Brain microvascular endothelial cell (primary cell): ENCODE data around the gene LAMTOR1.

Experiments
- DNase-seq: peaks from one replicate; pipeline ENCODE4 v3.0.0-alpha.2; 2020
- H3K27ac ChIP-seq: fragments of 250-450 bp; sonication (Bioruptor Pico); 2 replicates; pipeline ENCODE4 v1.5.1; 2020; ENCODE audit warnings: mild to moderate bottlenecking, moderate library complexity
- H3K27me3 ChIP-seq: fragments of 250-450 bp; sonication (Bioruptor Pico); replicated peaks from 2 replicates; pipeline ENCODE4 v1.5.1; 2020; ENCODE audit warnings: mild to moderate bottlenecking
- H3K36me3 ChIP-seq: fragments of 250-450 bp; sonication (Bioruptor Pico); replicated peaks from 2 replicates; pipeline ENCODE4 v1.5.1; 2020; ENCODE audit warnings: mild to moderate bottlenecking
- H3K4me3 ChIP-seq: 2 replicates; pipeline ENCODE4 v1.5.1; 2011; ENCODE audit warnings: low read depth, mild to moderate bottlenecking, control low read depth, low read length, moderate library complexity
- in situ Hi-C: cut with HindIII; loops from 2 replicates; pipeline ENCODE4 v1.10.0; 2017; ENCODE audit warnings: low sequenced_read_pairs, low pct_ligation_motif_present
- TF ChIP-seq, protein P1 (sequence below): IDR thresholded peaks from 2 replicates; pipeline ENCODE4 v1.5.1; 2011; ENCODE audit warnings: low read depth, mild to moderate bottlenecking, moderate library complexity, low read length, control low read depth, inconsistent platforms; ENCODE audit errors: missing control alignments

Gene LAMTOR1

DNA sequence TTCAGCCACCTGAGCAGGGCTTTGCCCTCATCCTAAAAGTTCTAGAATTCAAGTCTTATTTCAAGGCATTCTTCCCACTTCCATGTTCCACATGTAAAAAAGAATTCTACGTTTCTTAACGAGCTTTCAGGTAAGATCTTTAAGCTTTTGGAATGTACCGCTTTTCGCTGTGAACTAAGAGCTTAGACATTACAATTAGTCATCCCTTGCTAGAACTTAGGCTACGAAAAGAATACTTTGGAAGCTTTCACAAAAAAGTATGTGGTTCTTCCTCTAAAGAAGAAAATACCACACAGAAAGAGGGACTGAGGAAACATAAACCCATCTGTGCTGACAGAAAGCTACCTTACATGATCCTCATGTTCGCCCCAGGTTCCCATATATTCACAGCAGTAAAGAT, 24.6 kb downstream of the LAMTOR1 start:
- Histone ChIP-seq H3K27me3 (no peaks in the 10 kb centered on the region), H3K27ac (peak overlapping the region; percentile 14), H3K4me3 (no peak overlapping the region), H3K36me3 (no peaks in the 10 kb centered on the region)
- TF ChIP-seq, protein P1, sequence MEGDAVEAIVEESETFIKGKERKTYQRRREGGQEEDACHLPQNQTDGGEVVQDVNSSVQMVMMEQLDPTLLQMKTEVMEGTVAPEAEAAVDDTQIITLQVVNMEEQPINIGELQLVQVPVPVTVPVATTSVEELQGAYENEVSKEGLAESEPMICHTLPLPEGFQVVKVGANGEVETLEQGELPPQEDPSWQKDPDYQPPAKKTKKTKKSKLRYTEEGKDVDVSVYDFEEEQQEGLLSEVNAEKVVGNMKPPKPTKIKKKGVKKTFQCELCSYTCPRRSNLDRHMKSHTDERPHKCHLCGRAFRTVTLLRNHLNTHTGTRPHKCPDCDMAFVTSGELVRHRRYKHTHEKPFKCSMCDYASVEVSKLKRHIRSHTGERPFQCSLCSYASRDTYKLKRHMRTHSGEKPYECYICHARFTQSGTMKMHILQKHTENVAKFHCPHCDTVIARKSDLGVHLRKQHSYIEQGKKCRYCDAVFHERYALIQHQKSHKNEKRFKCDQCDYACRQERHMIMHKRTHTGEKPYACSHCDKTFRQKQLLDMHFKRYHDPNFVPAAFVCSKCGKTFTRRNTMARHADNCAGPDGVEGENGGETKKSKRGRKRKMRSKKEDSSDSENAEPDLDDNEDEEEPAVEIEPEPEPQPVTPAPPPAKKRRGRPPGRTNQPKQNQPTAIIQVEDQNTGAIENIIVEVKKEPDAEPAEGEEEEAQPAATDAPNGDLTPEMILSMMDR, result no peak
- in situ Hi-C loops, result no loop called here
- no peak for DNase-seq

- Histone ChIP-seq H3K27me3 (no peaks in the 10 kb centered on the region), H3K27ac (no peak overlapping the region), H3K36me3 (no peaks in the 10 kb centered on the region), H3K4me3 (no peak overlapping the region)
- DNase-seq, result no peak
- TF ChIP-seq, protein P1, result no peak
- in situ Hi-C loops, result no loop called here
These were observed 27.3 kb downstream of the LAMTOR1 start for GRCh38 chr11:72075756-72076155.

DNA sequence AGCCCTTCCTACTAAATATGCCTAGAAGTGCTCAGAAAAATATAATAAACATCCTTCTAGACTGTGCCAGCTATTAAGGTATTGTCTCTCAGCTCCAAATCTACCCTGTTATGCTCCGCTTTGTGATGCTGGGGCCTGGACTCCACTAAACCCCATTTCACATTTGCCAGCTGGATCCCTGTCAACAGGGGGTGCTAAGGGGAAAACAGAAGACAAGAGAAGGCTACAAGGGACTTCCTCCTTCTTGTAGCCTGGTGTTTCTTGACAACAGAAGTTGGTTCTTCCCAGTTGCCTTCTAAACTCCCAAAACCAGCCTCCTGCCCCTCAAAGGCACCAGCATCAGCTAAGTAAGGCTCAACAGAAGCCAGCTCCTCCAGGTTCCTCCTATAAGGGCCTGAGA, 28.0 kb downstream of the LAMTOR1 start:
- H3K4me3 ChIP-seq, result no peak overlapping the region
- H3K27me3 ChIP-seq, result no peaks in the 10 kb centered on the region
- TF ChIP-seq, protein P1, result peak; percentile 41
- DNase-seq, result no peak
- H3K36me3 ChIP-seq, result no peaks in the 10 kb centered on the region
- H3K27ac ChIP-seq, result no peak overlapping the region
- in situ Hi-C loops, result no loop called here

- no peaks in the 10 kb centered on the region for H3K36me3 ChIP-seq
- in situ Hi-C loops, result no loop called here
- H3K27ac ChIP-seq, result peak overlapping the region; percentile 65
- TF ChIP-seq, protein P1, result no peak
- no peaks in the 10 kb centered on the region for H3K27me3 ChIP-seq
- DNase-seq, result peak; percentile 72
- H3K4me3 ChIP-seq, result no peak overlapping the region
These were observed 30.7 kb downstream of the LAMTOR1 start for GRCh38 chr11:72072348-72072747.

GRCh38 chr11:72070491-72070890, 32.6 kb downstream of the LAMTOR1 start:
- no peaks in the 10 kb centered on the region for H3K36me3 ChIP-seq
- peak overlapping the region; percentile 53 for H3K27ac ChIP-seq
- no peak for DNase-seq
- in situ Hi-C loops, result no loop called here
- TF ChIP-seq, protein P1, result no peak
- no peaks in the 10 kb centered on the region for H3K27me3 ChIP-seq
- H3K4me3 ChIP-seq, result no peak overlapping the region

GRCh38 chr11:72069787-72070251, 33.3 kb downstream of the LAMTOR1 start:
- Histone ChIP-seq H3K27ac (peak overlapping the region; percentile 53), H3K27me3 (no peaks in the 10 kb centered on the region), H3K4me3 (no peak overlapping the region), H3K36me3 (no peaks in the 10 kb centered on the region)
- peak; percentile 63 for DNase-seq
- in situ Hi-C loops, result no loop called here
- TF ChIP-seq, protein P1, result no peak
